ENCODE results near the gene DLX5. TPM values are rescaled to one million over a fixed set of nuclear protein-coding genes. Genes with fewer than 3 reads are reported as not detected.
A peak's percentile ranks its signal among the peaks of the same experiment; 100 is the strongest.

The DLX5 gene
- polyA plus RNA-seq, 1 donor from 2014 or later, result 44.6 TPM

GRCh38 chr7:96998744-96999143, 25.9 kb downstream of the DLX5 start:
- H4K20me1 ChIP-seq (ENCODE audit: insufficient read depth), result no peaks in the 10 kb centered on the region

GRCh38 chr7:96998333-96998732, 26.3 kb downstream of the DLX5 start:
- Histone ChIP-seq H3K4me2 (ENCODE audit: low read length) (peak overlapping the region; percentile 89), H2AFZ (ENCODE audit: low read depth, low read length) (no peak overlapping the region), H3F3A (ENCODE audit: insufficient read depth, low read length, poor library complexity, severe bottlenecking) (peaks cover 4% of the 10 kb centered on the region), H3K27me3 (ENCODE audit: insufficient read depth, low read depth, low read length) (peaks cover 5% of the 10 kb centered on the region), H3K79me2 (replicated peaks; ENCODE audit: insufficient read depth, low read length) (peaks cover 97% of the 10 kb centered on the region), H3K4me3 (ENCODE audit: low read length) (peak overlapping the region; percentile 87), H3K9me3 (ENCODE audit: low read length) (no peaks in the 10 kb centered on the region), H4K20me1 (ENCODE audit: insufficient read depth) (no peaks in the 10 kb centered on the region), H3K36me3 (ENCODE audit: insufficient read depth, low read length) (no peaks in the 10 kb centered on the region), H3K9ac (ENCODE audit: low read length) (peak overlapping the region; percentile 99), H3K27ac (ENCODE audit: low read length) (peak overlapping the region; percentile 100), H3K9me2 (ENCODE audit: insufficient read depth, low read length) (no peaks in the 10 kb centered on the region)
- no peak for TF ChIP-seq SMC3 (conservative IDR thresholded peaks at IDR 0.05; ENCODE audit: poor library complexity)
- TF ChIP-seq REST (IDR thresholded peaks at IDR 0.05; ENCODE audit: borderline replicate concordance), result peak; percentile 48

More at GRCh38 chr7:96998744-96999143, 25.9 kb downstream of the DLX5 start:
- Histone ChIP-seq H3K79me2 (replicated peaks; ENCODE audit: insufficient read depth, low read length) (peaks cover 97% of the 10 kb centered on the region), H3F3A (ENCODE audit: insufficient read depth, low read length, poor library complexity, severe bottlenecking) (peaks cover 4% of the 10 kb centered on the region), H3K27ac (ENCODE audit: low read length) (peak overlapping the region; percentile 100), H3K9me3 (ENCODE audit: low read length) (no peaks in the 10 kb centered on the region), H3K9me2 (ENCODE audit: insufficient read depth, low read length) (no peaks in the 10 kb centered on the region), H3K4me2 (ENCODE audit: low read length) (peak overlapping the region; percentile 89), H3K27me3 (ENCODE audit: insufficient read depth, low read depth, low read length) (peaks cover 5% of the 10 kb centered on the region), H3K36me3 (ENCODE audit: insufficient read depth, low read length) (no peaks in the 10 kb centered on the region), H3K9ac (ENCODE audit: low read length) (peak overlapping the region; percentile 99), H2AFZ (ENCODE audit: low read depth, low read length) (no peak overlapping the region), H3K4me3 (ENCODE audit: low read length) (peak overlapping the region; percentile 87)
- peak; percentile 50 for TF ChIP-seq REST (IDR thresholded peaks at IDR 0.05; ENCODE audit: borderline replicate concordance)
- TF ChIP-seq EP300 (conservative IDR thresholded peaks at IDR 0.05; ENCODE audit: poor library complexity, severe bottlenecking), result no peak
- TF ChIP-seq POLR2AphosphoS5 (IDR thresholded peaks at IDR 0.05), result peak; percentile 61

- peaks cover 89% of the 10 kb centered on the region for H3K79me2 ChIP-seq (replicated peaks; ENCODE audit: insufficient read depth, low read length)
- TF ChIP-seq MXI1 (conservative IDR thresholded peaks at IDR 0.05; ENCODE audit: poor library complexity, severe bottlenecking) (no peak), TAF1 (IDR thresholded peaks at IDR 0.05; ENCODE audit: low read depth) (no peak), EZH2 (IDR thresholded peaks at IDR 0.05; ENCODE audit: borderline replicate concordance, insufficient read depth, low read length, poor library complexity, severe bottlenecking) (no peak), POLR2AphosphoS5 (IDR thresholded peaks at IDR 0.05) (no peak), EP300 (conservative IDR thresholded peaks at IDR 0.05; ENCODE audit: poor library complexity, severe bottlenecking) (no peak), SMC3 (conservative IDR thresholded peaks at IDR 0.05; ENCODE audit: poor library complexity) (no peak), REST (IDR thresholded peaks at IDR 0.05; ENCODE audit: borderline replicate concordance) (no peak), CTCF (IDR thresholded peaks at IDR 0.05; ENCODE audit: poor library complexity, severe bottlenecking) (no peak), RAD21 (conservative IDR thresholded peaks at IDR 0.05) (no peak)
- peaks cover 4% of the 10 kb centered on the region for H3F3A ChIP-seq (ENCODE audit: insufficient read depth, low read length, poor library complexity, severe bottlenecking)
- peak overlapping the region; percentile 87 for H3K4me3 ChIP-seq (ENCODE audit: low read length)
- no peaks in the 10 kb centered on the region for H3K36me3 ChIP-seq (ENCODE audit: insufficient read depth, low read length)
- no peaks in the 10 kb centered on the region for H3K9me2 ChIP-seq (ENCODE audit: insufficient read depth, low read length)
- H3K27ac ChIP-seq (ENCODE audit: low read length), result peak overlapping the region; percentile 100
- no peaks in the 10 kb centered on the region for H3K9me3 ChIP-seq (ENCODE audit: low read length)
- no peaks in the 10 kb centered on the region for H4K20me1 ChIP-seq (ENCODE audit: insufficient read depth)
- peak overlapping the region; percentile 99 for H3K9ac ChIP-seq (ENCODE audit: low read length)
- H2AFZ ChIP-seq (ENCODE audit: low read depth, low read length), result no peak overlapping the region
- peak overlapping the region; percentile 89 for H3K4me2 ChIP-seq (ENCODE audit: low read length)
- peaks cover 5% of the 10 kb centered on the region for H3K27me3 ChIP-seq (ENCODE audit: insufficient read depth, low read depth, low read length)
These were observed 27.1 kb downstream of the DLX5 start for GRCh38 chr7:96997512-96998032.
